ENCODE data around the gene HACE1.

Gene HACE1

DNA sequence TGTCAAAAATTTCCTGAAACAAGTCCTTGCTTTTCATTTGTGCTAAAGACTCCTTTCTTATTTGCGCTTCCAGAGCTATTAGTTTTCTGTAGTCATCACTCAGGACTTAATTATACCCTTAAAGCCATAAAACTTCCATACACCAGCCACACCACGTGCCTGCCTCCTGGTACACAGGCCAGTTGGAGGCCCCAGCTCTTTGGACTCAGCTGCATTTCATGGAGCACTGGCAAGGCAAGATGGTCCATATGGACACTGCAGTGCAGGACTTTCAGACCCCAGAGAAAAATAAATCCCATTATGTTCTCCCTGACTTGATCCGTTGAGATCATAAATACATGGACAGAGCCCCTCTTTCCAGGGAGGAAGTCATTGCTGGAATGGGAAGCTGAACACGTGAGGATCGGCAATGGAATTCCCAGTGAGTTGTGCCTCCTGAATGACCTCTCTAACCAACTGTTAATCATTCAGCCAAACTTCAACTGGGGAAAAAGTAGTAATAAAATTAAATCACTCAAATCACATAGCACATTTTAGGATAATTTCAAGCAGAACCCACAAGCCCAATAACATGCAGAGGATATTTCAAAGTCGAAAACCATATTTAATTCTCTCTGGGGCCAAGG lies 173.1 kb downstream of the HACE1 start:
- DNase-seq = peak; percentile 35

DNA sequence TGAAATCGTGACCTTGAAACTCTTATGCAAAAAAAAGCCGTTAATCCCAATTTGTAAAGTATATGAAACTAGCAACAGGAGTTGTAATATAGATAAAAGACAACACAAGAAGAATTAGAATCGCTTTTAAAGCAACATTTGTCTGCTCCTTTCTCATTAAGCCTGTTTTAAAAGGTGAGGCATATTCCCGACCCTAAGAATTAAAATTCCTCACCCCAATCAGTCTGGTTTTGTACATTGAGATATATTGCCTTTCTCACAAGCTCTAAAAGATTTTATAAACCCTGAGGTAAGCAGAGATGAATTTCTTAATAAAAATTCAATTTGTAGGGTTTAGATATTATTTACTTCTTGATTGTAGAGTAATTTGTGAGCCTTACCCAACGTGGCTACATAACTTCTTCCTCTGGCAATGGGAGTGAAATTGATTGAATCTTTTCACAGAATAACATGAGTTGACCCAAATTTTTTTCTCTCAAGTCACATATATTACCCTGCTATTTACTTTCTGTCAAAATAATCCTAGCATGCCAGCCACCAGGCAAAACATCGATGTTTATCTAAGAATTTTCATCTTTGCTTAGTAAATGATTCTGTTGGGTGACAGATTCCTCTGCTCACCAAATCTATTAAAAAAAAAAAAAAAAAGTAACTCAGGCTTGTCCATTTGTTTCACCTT lies 173.7 kb downstream of the HACE1 start:
- DNase-seq = no peak

- no peak for DNase-seq
These were observed 174.8 kb downstream of the HACE1 start for GRCh38 chr6:104684911-104685415.

DNA sequence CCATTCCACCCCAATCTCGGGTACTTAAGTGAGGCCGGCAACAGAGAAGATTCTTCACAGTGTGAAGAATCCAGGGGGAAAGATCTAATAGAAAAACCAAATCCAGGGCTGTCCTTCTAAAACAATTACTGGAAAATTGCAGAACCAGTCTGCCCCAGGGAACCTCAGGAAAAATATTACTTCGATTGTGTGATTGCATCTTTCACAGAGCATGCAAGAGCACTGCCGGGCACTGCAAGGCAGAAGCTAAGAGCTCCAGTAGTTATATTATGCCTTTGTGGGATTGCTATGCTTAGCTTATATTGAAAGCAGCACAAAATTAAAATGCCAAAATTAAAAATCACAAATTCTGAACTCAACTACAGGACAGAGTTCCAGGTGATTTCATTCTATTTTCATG lies 175.9 kb downstream of the HACE1 start:
- no peak for DNase-seq

GRCh38 chr6:104682722-104683643 lies 176.7 kb downstream of the HACE1 start:
- peak; percentile 22 for DNase-seq

- no peak for DNase-seq
These were observed 179.2 kb downstream of the HACE1 start for GRCh38 chr6:104680539-104680938.

DNA sequence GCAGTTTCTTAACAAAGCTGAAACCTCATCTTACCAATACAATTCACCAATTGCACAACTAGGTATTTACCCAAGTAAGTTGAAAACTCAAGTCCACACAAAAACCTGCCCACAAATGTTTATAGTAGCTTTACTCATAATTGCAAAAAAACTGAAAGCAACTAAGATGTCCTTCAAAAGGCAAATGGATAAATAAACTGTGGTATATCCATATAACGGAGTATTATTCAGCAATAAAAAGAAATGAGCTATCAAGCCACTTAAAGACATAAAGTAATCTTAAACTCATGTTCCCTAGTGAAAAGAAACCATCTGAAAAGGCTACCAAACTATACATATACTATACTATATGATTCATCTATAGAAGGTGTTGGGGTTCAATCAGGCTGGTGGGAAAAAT lies 179.7 kb downstream of the HACE1 start:
- no peak for DNase-seq

Measured in fibroblast of skin of abdomen (primary cell).